Measurements from ENCODE around the gene OGFOD3.

The OGFOD3 gene

GRCh38 chr17:82450357-82451106, 32.1 kb upstream of the OGFOD3 start, which contains the start of gene CYBC1:
TSS of gene CYBC1 (minus strand) at chr17:82450752. CDS start at chr17:82449254, 1,498 bp downstream.
- peak; percentile 66 for DNase-seq (ENCODE audit: extremely low read depth, low read depth)
- H3K4me3 ChIP-seq (replicated peaks; ENCODE audit: low read depth, low read length): peak within 1 kb of the TSS; percentile 90
- TF ChIP-seq CTCF (IDR thresholded peaks at IDR 0.05; ENCODE audit: low read depth, low read length, missing control alignments): no peak

- H3K4me3 ChIP-seq (replicated peaks; ENCODE audit: low read depth, low read length): peak overlapping the region; percentile 90
- no peak for DNase-seq (ENCODE audit: extremely low read depth, low read depth)
- TF ChIP-seq CTCF (IDR thresholded peaks at IDR 0.05; ENCODE audit: low read depth, low read length, missing control alignments): no peak
Observed at GRCh38 chr17:82449883-82450356, 31.5 kb upstream of the OGFOD3 start.

- TF ChIP-seq CTCF (IDR thresholded peaks at IDR 0.05; ENCODE audit: low read depth, low read length, missing control alignments): no peak
- peak overlapping the region; percentile 90 for H3K4me3 ChIP-seq (replicated peaks; ENCODE audit: low read depth, low read length)
Observed at GRCh38 chr17:82449131-82449882, 30.9 kb upstream of the OGFOD3 start.

GRCh38 chr17:82447876-82448275, 29.5 kb upstream of the OGFOD3 start:
- DNase-seq (ENCODE audit: extremely low read depth, low read depth): no peak
- H3K4me3 ChIP-seq (replicated peaks; ENCODE audit: low read depth, low read length): no peak overlapping the region
- TF ChIP-seq CTCF (IDR thresholded peaks at IDR 0.05; ENCODE audit: low read depth, low read length, missing control alignments): no peak

More at GRCh38 chr17:82449131-82449882, 30.9 kb upstream of the OGFOD3 start:
- DNase-seq (ENCODE audit: extremely low read depth, low read depth): no peak

- no peak for DNase-seq (ENCODE audit: extremely low read depth, low read depth)
- TF ChIP-seq CTCF (IDR thresholded peaks at IDR 0.05; ENCODE audit: low read depth, low read length, missing control alignments): no peak
- H3K4me3 ChIP-seq (replicated peaks; ENCODE audit: low read depth, low read length): no peak overlapping the region
Observed at GRCh38 chr17:82446649-82447048, 28.3 kb upstream of the OGFOD3 start.

GRCh38 chr17:82446124-82446523, 27.7 kb upstream of the OGFOD3 start:
- TF ChIP-seq CTCF (IDR thresholded peaks at IDR 0.05; ENCODE audit: low read depth, low read length, missing control alignments): no peak
- DNase-seq (ENCODE audit: extremely low read depth, low read depth): no peak
- no peak overlapping the region for H3K4me3 ChIP-seq (replicated peaks; ENCODE audit: low read depth, low read length)

All from HFF-Myc (cell line).